Stimulated activated CD4-positive, alpha-beta T cell treated with anti-CD3 and anti-CD28 coated beads, Interleukin-2, amount 100 ng/mL, for 4 hours (primary cell): Measurements from ENCODE around the gene SURF1.
"Not testable (repeated sequence)": the region's sequence is repeated elsewhere in the genome, so short reads cannot be mapped to it uniquely, and the experiment has no call there.

Source experiments
- DNase-seq: peaks from one replicate; pipeline ENCODE4 v3.0.0-alpha.2; 2020; ENCODE audit warnings: low read depth

The SURF1 gene

GRCh38 chr9:133356391-133357091 lies at the start of gene SURF1, which contains the start of gene SURF2:
TSS of gene SURF1 (minus strand) at chr9:133356487. CDS start at chr9:133356453, 34 bp downstream.
TSS of gene SURF2 (plus strand) at chr9:133356550. CDS start at chr9:133356593, 43 bp downstream.
- DNase-seq, result peak; percentile 84

DNA sequence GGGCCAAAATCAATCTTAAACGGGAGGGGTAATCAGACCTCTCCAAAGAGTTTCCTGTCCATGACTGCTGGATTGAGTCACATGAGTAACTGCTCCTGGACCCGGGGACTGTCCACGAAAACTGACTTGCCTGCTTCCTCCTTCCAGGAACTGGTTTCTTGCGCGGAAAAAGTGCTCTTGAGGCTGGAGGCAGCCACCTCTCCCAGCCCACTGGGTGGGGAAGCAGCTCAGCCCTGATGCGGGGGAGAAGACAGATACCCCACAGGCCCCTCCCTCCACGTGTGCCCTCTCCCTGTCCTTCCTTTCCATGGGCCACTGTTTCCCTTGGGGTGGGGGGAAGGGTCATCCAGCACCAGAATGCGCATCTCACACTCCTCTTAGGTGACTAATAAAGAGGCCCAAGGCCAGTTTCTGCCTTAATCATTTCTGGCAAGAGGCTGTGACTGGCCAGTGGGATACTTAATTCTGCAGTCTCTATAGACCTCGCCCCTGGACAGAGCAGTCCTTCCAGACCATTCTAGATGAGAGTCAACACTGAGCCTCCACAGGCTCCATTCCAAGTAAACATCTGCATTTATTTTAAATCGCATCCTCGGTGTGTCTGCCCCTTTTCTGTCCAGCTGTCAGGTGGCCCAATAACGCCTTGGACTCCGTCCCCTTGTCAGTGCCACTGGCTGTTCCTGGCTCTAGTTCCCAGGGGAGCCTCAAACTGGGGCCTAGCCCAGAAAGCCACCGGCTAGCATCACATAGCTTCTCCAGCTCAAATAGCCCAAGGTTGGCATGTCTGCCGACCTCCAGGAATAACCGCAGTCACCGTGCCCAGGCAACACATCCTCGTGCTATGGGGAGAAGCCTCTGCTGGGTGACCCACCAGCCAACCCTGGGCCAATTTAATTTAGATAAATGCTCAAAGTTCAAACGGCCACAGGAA lies 49.5 kb upstream of the SURF1 start:
- DNase-seq, result no peak

DNA sequence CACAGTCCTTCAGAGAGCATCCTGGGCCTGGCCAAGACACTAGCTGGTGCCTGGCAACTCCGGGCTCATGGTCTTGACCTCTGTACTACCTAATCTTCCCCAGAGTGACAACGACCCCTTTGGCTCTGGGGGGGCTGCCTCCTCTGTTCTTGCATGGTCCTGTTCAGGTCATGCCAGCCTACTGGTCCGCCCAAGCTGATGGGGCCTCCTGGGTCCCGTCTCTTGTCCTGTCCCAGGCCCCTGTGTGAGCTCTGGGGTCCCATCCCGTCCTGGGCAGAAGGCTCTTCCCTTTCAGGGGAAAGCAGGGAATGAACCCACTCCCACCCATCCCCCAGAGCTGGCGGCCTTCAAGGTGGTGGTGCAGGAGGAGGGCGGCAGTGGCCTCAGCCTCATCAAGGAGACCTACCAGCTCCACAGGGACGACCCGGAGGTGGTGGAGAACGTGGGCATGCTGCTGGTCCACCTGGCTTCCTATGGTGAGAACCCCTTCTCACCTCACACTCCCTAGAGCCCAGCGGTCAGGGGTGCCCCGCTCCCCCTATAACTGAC lies 48.2 kb upstream of the SURF1 start:
- no peak for DNase-seq

- DNase-seq, result peak; percentile 49
Measured at GRCh38 chr9:133403766-133404453, 47.6 kb upstream of the SURF1 start.

DNA sequence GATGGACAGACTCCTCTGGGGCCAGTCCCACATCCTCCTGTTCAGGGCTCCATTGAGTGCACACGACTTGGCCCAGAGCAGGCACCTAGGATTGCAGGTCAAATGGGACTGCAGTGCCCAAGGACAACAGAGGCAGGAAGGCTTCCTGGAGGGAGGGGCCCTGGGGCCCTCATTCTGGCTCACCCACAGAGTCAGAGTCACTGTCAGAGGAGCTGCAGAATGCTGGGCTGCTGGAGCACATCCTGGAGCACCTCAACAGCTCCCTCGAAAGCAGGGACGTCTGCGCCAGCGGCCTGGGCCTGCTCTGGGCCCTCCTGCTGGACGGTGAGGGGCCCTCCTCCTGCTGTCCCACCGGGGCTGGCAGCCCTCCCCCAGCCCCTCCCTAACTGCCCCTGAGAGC lies 46.4 kb upstream of the SURF1 start:
- no peak for DNase-seq

DNA sequence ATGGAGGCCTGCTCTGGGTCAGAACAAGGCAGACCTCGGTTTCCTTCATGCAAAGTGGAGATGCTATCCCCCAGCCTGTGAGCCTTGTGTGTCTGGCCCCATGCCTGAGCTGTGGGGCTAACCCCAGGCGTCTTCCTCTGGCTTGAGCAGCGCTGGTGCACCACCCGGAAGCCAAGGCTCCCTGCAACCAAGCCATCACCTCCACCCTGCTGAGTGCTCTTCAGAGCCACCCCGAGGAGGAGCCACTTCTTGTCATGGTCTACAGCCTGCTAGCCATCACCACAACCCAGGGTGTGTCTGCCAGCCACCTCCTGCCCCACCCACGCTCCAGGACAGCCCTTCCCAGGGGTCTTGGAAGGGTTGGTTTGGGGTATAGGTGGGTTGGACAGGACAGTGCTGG lies 45.3 kb upstream of the SURF1 start:
- no peak for DNase-seq

- no peak for DNase-seq
Measured at GRCh38 chr9:133400292-133400691, 44.0 kb upstream of the SURF1 start.

GRCh38 chr9:133397895-133398294 lies 41.6 kb upstream of the SURF1 start:
- DNase-seq, result no peak

DNA sequence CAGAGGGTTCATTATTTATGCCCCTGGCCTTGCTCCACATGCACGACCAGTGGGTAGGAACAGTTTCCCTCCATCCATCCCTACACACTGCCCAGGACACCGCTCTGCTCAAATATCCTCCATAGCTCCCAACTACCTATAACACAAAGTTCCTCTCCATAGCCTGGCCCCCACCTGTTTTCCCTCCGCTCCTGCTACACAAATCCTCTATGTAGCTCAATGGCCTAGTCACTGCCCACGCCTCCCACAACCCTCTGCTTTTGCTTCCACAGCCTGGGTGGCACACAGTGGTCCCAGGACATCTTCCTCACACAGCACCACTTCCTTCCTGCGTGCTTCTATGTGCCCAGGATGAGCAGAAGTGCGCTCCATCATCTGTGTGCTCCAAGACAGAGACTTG lies 41.1 kb upstream of the SURF1 start:
- no peak for DNase-seq

GRCh38 chr9:133396952-133397351 lies 40.7 kb upstream of the SURF1 start:
- no peak for DNase-seq

DNA sequence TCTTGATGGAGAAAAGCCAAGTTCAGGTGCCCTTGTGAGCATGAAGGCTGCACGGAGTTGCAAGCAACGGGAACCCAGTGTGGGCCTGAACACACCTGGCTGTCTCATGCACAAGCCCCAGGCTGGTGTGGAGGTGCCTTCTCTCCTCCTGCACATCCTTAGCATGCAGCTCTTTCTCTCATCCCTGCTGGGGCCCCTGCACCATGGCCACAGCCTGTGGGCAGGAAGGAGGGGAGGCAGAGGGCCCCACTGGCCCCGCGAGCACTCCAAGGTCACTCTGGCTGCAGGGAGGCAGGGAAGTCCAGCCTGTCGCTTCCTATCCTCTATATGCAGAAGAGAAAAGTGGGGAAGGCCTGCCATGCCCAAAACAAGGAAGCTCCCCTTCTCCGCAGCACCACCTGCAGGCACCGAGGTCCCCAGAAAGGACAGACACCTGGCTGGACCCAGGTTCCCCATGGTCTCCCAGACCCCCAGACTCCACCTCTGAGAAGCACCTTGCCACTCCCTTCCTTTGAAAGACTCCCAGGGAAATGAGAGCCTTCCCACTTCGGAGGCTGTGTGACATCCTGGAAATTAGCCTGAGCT lies 38.5 kb upstream of the SURF1 start:
- no peak for DNase-seq

GRCh38 chr9:133393399-133393798 lies 37.1 kb upstream of the SURF1 start:
- DNase-seq, result no peak

GRCh38 chr9:133392308-133392707 lies 36.0 kb upstream of the SURF1 start:
- DNase-seq, result not testable (repeated sequence)

GRCh38 chr9:133391449-133391848 lies 35.2 kb upstream of the SURF1 start:
- DNase-seq, result not testable (repeated sequence)

GRCh38 chr9:133390713-133391112 lies 34.4 kb upstream of the SURF1 start:
- no peak for DNase-seq

DNA sequence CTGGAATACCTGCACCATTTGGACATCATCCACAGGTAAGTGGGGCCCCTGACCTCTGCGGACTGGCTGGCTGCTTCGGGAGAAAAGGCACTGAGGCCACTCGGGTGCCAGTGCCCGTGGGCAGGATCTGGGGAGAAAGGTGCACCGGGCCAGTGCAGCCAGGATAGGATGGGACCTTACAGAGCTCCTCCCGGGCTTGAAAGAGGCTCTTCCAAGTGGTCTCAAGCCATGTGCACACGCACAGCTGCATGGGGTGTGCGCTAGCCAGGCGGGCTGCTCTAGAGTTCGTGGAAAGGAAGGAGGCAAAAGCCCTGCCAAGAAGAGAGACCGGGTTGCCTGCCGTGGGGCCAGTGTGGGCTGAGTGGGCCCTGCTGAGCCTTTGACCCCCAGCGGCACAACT lies 33.3 kb upstream of the SURF1 start:
- no peak for DNase-seq

GRCh38 chr9:133389025-133389557 lies 32.8 kb upstream of the SURF1 start:
- DNase-seq, result no peak

GRCh38 chr9:133387680-133388079 lies 31.4 kb upstream of the SURF1 start:
- no peak for DNase-seq

- DNase-seq, result no peak
Measured at GRCh38 chr9:133386338-133386737, 30.1 kb upstream of the SURF1 start.

DNA sequence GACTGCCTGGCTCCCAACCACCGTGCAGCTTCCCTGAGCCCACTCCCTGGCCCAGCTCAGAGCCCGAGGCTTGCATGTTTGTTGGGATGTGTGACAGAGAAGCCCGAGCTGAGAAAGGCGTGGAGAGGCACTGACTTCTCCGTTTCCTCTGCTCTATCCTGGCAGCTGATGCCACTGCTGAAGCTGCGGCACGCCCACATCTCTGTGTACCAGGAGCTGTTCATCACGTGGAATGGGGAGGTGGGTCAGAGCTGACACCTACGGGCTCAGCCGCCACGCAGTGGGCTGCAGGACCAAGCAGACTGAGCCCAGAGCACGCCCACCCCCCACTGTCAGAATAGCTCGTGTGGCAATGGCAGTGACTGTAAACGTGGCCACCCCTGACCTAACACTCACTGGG lies 29.2 kb upstream of the SURF1 start:
- DNase-seq, result no peak

DNA sequence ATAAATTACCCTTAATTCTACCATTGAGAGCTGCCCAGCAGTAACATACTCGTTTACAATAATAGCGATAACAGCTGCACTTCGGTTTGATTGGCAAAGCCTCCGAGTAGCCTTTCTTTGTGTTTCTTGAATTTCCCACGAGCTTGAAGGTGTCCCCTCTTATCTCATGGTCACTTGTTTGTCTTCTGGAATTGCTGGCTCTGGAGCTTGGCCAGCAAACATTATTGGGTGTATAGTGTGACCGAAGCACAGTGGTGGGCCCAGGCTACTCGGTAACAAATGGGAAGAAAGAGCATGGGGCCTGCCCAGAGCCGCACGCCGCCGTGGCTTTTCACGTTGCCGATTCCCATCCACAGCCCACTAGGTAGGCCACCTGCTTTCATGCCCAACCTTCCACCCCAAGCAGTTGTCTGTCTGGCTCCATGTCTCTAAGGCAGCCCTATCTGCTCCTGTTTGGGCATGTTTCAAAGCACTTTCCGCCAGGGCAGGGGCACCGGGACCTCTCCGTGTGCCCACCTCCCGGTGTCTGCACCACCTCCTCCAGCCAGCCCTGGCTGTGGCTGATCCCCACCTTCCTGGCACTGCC lies 28.5 kb upstream of the SURF1 start:
- DNase-seq, result no peak
